HG03039 (cell line): ENCODE data around the gene NCK2.

Experiments
- ATAC-seq: cut with Tn5 transposase; IDR thresholded peaks from one replicate; pipeline ENCODE4 v1.9.1; 2021; ENCODE audit warnings: mild to moderate bottlenecking, moderate library complexity; ENCODE audit not compliant: unreplicated experiment

The NCK2 gene

GRCh38 chr2:105866216-105867185, 121.8 kb downstream of the NCK2 start:
- no peak for ATAC-seq

- no peak for ATAC-seq
These were observed 122.9 kb downstream of the NCK2 start for GRCh38 chr2:105867587-105867986.

GRCh38 chr2:105868060-105868459, 123.3 kb downstream of the NCK2 start:
- no peak for ATAC-seq

- no peak for ATAC-seq
These were observed 124.6 kb downstream of the NCK2 start for GRCh38 chr2:105869341-105869740.

GRCh38 chr2:105870062-105870461, 125.3 kb downstream of the NCK2 start:
- ATAC-seq = no peak

- ATAC-seq = no peak
These were observed 126.1 kb downstream of the NCK2 start for GRCh38 chr2:105870858-105871257.

GRCh38 chr2:105872142-105872728, 127.5 kb downstream of the NCK2 start:
- no peak for ATAC-seq

GRCh38 chr2:105872830-105873229, 128.1 kb downstream of the NCK2 start:
- ATAC-seq = no peak

GRCh38 chr2:105873281-105873680, 128.6 kb downstream of the NCK2 start:
- no peak for ATAC-seq

GRCh38 chr2:105873721-105874120, 129.0 kb downstream of the NCK2 start:
- ATAC-seq = peak; percentile 86

GRCh38 chr2:105874466-105874865, 129.8 kb downstream of the NCK2 start:
- no peak for ATAC-seq

GRCh38 chr2:105875241-105875640, 130.5 kb downstream of the NCK2 start:
- no peak for ATAC-seq

- no peak for ATAC-seq
These were observed 131.5 kb downstream of the NCK2 start for GRCh38 chr2:105876191-105876590.

GRCh38 chr2:105877945-105878344, 133.2 kb downstream of the NCK2 start:
- no peak for ATAC-seq

- ATAC-seq = no peak
These were observed 134.5 kb downstream of the NCK2 start for GRCh38 chr2:105879106-105879802.

- ATAC-seq = no peak
These were observed 135.1 kb downstream of the NCK2 start for GRCh38 chr2:105879803-105880300.

GRCh38 chr2:105880637-105881036, 135.9 kb downstream of the NCK2 start:
- ATAC-seq = peak; percentile 51

GRCh38 chr2:105881286-105882136, 136.8 kb downstream of the NCK2 start:
- ATAC-seq = no peak

- no peak for ATAC-seq
These were observed 137.6 kb downstream of the NCK2 start for GRCh38 chr2:105882341-105882740.

- ATAC-seq = no peak
These were observed 138.3 kb downstream of the NCK2 start for GRCh38 chr2:105882920-105883435.
